NCI-H146 treated with DMSO at 0.1 percent for 48 hours (cell line): ENCODE results near the gene ADK.
A peak's percentile ranks its signal among the peaks of the same experiment; 100 is the strongest.

ENCODE experiments used
- DNase-seq: peaks from one replicate; lab custom pipeline; 2025; ENCODE audit not compliant: unreplicated experiment; lab: John Stamatoyannopoulos, UW

ADK gene

DNA sequence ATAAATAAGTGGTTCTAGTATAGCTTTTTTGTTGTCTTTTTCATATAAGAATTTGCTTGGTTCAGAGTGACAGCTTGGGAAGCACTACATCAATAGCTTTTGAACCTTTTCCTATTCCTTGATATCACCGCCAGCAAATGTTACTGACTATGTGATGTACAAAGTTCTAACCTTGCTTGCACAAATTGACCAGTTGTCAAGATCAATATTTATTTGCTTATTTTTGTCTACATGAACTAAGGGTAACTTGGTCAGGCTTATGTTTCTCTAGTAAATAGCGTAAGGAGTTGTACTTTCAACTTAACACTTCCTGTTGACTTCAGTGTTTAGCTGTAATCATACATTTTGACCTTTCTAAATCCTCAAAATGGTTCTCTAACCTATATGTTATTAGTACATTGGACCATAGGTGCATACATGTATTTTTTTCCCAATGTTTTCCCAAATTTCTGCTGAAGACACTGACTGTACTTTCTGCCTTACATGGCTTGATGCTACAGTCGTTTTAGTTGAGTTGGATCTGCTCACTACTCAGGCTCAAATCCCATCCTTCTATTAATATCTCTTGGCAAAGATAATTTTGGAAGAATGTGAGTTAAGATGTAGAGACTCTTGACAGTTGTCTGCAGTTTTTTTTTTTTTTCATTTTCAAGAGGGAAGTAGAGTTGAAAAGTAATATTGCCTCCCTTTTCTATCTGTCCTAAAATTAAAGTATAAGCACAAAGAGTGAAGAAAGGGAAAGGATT lies 436.3 kb downstream of the ADK start:
- DNase-seq, result no peak

DNA sequence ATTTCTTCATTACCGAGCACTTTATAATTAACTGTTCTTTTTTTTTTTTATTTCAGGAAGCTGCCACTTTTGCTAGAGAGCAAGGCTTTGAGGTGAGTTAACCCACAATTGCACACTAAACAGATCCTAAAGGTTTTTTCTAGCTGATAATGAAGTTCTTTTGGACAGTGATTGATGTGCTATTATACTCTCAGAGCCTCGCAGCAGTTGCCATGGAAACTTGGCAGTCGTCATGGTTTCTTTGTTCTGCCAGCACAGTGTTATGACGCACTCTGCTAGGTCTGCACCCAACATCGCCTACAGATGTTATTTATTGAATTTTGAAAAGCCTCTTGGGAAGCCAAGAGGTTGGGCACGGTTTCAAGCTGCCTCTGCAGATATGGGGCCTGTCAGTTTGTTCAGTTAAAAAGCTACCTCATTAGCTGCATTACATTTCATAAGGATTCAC lies 438.2 kb downstream of the ADK start:
- DNase-seq, result peak; percentile 97

DNA sequence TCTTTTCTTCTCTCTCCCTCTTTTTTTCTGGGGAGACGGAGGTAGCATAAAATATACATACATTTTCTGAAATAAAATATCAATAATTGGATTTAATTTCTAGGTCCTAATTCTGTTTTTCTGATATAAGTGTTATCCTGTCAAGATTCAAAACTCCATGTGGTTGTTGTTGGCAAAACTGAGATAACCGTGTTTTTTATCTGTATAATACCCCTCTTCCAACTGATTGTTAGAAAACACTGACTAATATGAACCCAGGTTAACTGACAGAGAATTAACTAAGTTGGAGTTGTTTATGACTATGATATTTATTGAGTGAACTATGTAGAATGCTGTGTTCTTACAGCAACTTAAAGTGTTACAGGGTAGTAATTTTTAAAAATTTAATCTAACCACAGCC lies 438.8 kb downstream of the ADK start:
- no peak for DNase-seq

DNA sequence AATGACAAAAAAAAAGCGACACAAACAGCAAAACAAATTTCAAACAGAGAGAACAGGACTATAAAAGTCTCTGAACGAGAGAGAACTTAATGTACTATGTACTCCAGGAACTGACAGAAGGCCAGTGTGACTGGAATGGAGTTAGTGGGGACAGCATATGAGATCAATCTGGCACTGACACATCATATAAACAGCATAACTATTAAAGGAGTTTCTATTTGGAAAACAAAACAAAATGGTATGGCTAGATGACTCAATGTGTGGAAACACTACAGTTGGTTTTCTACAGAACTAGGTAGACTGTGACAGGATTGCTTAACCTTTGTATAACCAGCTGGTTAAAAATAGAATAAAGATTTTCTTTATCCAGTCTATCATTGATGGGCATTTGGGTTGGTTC lies 442.4 kb downstream of the ADK start:
- no peak for DNase-seq

DNA sequence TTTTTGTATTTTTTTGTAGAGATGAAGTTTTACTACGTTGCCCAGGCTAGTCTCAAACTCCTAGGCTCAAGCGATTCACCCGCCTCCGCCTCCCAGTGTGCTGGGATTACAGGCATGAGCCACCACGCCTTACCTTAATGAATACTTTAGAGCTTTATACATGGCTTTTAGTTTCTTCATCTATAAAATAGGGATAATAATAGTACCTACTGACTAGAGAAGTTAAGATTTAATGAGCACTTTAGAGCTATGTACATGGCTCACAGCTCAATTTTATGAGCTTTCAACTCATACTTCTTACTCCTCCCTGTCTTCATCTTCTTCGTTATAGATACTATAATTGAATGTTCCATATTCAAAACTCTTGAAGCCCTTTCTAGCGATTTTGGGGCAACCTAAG lies 445.7 kb downstream of the ADK start:
- DNase-seq, result no peak

GRCh38 chr10:74598891-74599566 lies 448.0 kb downstream of the ADK start:
- no peak for DNase-seq

DNA sequence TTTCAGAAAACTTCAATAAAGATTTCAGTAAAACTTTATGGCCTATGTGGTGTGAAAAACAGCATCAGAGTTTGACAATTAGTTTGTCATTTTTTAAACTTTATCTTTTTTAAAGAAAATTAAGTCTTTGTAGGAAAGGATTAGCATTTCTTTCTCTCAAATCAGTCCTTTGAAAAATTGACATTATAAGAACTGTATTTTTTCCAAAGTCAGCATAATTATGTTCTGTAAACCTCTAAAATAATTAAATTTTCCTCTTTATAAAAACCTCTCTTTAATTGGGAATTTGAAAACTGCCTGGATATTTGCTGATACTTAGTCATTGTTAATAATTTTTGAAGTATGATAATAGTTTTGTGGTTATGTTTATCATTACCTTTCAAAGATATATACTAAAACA lies 448.7 kb downstream of the ADK start:
- DNase-seq, result no peak

DNA sequence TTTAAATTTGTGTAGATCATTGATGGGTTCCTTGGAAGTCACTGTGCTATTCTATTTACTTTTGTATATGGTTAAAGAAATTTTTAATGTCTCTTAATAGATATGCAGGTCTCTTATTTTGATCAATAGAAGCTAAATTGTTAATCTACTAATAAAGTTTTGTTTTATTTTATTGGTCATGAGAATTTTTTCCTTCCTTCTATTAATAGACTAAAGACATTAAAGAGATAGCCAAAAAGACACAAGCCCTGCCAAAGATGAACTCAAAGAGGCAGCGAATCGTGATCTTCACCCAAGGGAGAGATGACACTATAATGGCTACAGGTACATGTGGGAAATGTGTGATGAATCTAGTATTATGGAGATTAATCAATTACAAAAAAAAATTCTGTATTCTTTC lies 449.1 kb downstream of the ADK start:
- no peak for DNase-seq

- DNase-seq, result no peak
Observed at GRCh38 chr10:74602576-74602975, 451.6 kb downstream of the ADK start.

GRCh38 chr10:74610299-74610698 lies 459.3 kb downstream of the ADK start:
- DNase-seq, result no peak

GRCh38 chr10:74612195-74612594 lies 461.2 kb downstream of the ADK start:
- DNase-seq, result no peak

DNA sequence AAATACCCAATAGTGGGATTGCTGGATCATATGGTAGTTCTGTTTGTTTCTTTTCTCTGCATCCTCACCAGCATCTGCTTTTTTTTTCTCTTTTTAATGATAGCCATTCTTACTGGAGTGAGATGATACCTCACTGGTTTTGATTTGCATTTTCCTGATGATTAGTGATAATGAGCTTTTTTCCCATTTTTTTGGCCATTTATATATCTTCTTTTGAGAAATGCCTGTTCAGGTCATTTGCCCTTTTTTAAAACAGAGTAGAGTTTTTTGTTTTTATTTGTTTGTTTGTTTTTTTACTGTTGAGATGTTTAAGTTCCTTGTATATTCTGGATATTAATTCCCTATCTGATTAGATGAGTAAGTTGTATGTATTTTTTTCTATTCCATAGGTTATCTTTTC lies 469.6 kb downstream of the ADK start:
- no peak for DNase-seq

GRCh38 chr10:74623786-74624185 lies 472.8 kb downstream of the ADK start:
- DNase-seq, result no peak

- no peak for DNase-seq
Observed at GRCh38 chr10:74624501-74624900, 473.5 kb downstream of the ADK start.

DNA sequence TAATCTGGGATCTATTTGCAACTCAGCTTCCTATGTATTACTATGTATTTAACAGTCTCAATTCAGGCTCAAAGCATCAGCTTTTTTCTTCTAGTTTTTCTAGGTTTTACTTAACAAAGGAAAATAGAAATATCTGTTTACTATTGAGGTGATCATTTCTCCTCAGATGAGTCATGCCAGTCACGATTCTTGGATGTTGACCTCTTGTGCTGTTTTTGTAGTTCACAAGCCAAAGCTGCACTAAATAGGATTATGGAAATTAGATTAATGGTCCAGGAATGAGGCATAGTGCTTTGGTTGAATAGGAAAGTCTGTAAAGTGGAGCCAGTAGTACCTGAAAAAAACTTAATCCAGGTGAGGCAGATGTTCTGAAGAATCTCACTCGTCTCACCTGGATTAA lies 477.1 kb downstream of the ADK start:
- peak; percentile 32 for DNase-seq

- no peak for DNase-seq
Observed at GRCh38 chr10:74634995-74635536, 484.0 kb downstream of the ADK start.

- no peak for DNase-seq
Observed at GRCh38 chr10:74635655-74636054, 484.6 kb downstream of the ADK start.

DNA sequence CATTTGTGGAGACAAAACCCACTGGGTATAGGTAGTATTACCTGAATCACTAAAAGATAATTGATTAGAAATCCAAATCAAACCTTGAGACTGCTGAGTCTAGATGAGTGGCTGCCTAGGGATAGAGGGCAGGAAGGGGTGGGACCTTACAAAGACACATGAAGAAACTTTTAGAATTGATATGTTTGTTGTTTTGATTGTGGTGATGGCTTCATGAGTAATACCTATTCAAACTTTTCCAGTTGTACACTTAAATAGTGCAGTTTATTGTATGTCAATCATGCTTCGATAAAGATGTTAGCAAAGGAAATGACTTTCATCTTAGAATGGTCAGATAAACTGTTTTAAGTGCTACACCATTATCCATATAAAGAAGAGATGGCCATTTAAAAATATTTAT lies 486.7 kb downstream of the ADK start:
- DNase-seq, result no peak

GRCh38 chr10:74640134-74640921 lies 489.3 kb downstream of the ADK start:
- no peak for DNase-seq

DNA sequence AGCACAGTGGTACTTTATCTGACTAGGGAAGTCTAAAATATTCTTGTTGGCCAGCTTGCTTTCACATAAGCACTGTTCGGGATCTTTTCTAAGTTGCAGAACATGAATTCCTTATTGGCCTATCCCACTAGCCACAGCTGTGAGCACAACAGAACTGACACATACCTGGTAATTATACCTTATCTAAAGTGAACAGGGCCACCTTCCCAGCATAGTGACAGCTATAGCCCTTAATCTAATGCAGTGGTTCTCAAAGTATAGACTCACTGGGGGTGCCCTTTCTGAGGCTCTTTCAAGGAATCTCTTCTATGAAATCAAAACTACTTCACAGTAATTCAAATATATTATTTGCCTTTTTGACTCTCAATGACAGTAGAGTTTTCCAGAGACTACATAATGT lies 490.6 kb downstream of the ADK start:
- DNase-seq, result peak; percentile 12

- DNase-seq, result no peak
Observed at GRCh38 chr10:74642901-74643595, 492.0 kb downstream of the ADK start.
